Keratinocyte (primary cell): ENCODE measurements around the gene KIR3DL2. TPM values are rescaled to one million over a fixed set of nuclear protein-coding genes. Genes with fewer than 3 reads are reported as not detected.

Source experiments
- DNase-seq: peaks from one replicate; pipeline ENCODE4 v3.0.0-alpha.2; 2011; ENCODE audit warnings: low read depth, missing footprints, low spot score
- FAIRE-seq: peaks from 2 replicates; lab custom pipeline; 2011; peaks lifted over from hg19 to GRCh38; lab: Jason Lieb, UNC
- H2AFZ ChIP-seq: 2 replicates; pipeline ENCODE4 v1.6.0; 2012; ENCODE audit warnings: low read length, control low read depth, inconsistent platforms; ENCODE audit not compliant: control insufficient read depth
- H3K27ac ChIP-seq: 2 replicates; pipeline ENCODE4 v1.5.1; 2011; ENCODE audit warnings: low read length; ENCODE audit not compliant: control insufficient read depth, insufficient read depth
- H3K27me3 ChIP-seq: 3 replicates; pipeline ENCODE4 v1.6.0; 2011; ENCODE audit warnings: low read length; ENCODE audit not compliant: control insufficient read depth, insufficient read depth; ENCODE audit errors: extremely low read depth
- H3K36me3 ChIP-seq, 2 experiments: 2 replicates in 1 of 2; 3 replicates in 1 of 2; pipeline ENCODE4 v1.5.1; 2011; ENCODE audit warnings: low read length in 2 of 2, mild to moderate bottlenecking in 1 of 2; ENCODE audit not compliant: control insufficient read depth in 2 of 2, insufficient read depth in 2 of 2; ENCODE audit errors: extremely low read depth in 1 of 2
- H3K4me1 ChIP-seq: 3 replicates; pipeline ENCODE4 v1.5.1; 2011; ENCODE audit warnings: low read length; ENCODE audit not compliant: control insufficient read depth, insufficient read depth; ENCODE audit errors: extremely low read depth
- H3K4me2 ChIP-seq: 3 replicates; pipeline ENCODE4 v1.6.0; 2011; ENCODE audit warnings: low read depth, low read length; ENCODE audit not compliant: control insufficient read depth, insufficient read depth; ENCODE audit errors: extremely low read depth
- H3K4me3 ChIP-seq, 3 experiments: fragments of 200-600 bp in 1 of 3; sonication (generic) in 1 of 3; 2 replicates in 2 of 3; 3 replicates in 1 of 3; pipeline ENCODE4 v1.5.1; 2011 to 2016; ENCODE audit warnings: low read length in 3 of 3, mild to moderate bottlenecking in 3 of 3, control low read depth in 2 of 3, inconsistent platforms in 1 of 3, low read depth in 1 of 3, mixed read lengths in 1 of 3, mixed run types in 1 of 3, moderate library complexity in 1 of 3; ENCODE audit not compliant: control insufficient read depth in 2 of 3, insufficient read depth in 2 of 3; ENCODE audit errors: extremely low read depth in 1 of 3
- H3K79me2 ChIP-seq: 2 replicates; pipeline ENCODE4 v1.6.0; 2012; ENCODE audit warnings: low read length; ENCODE audit not compliant: control insufficient read depth, insufficient read depth
- H3K9ac ChIP-seq: 3 replicates; pipeline ENCODE4 v1.6.0; 2011; ENCODE audit warnings: low read length; ENCODE audit not compliant: control insufficient read depth, insufficient read depth; ENCODE audit errors: extremely low read depth
- H3K9me1 ChIP-seq: 3 replicates; pipeline ENCODE4 v1.6.0; 2011; ENCODE audit warnings: low read length; ENCODE audit not compliant: control insufficient read depth, insufficient read depth; ENCODE audit errors: extremely low read depth
- H3K9me3 ChIP-seq: 2 replicates; pipeline ENCODE4 v1.5.1; 2012; ENCODE audit warnings: low read depth, low read length; ENCODE audit not compliant: control insufficient read depth
- H4K20me1 ChIP-seq: 3 replicates; pipeline ENCODE4 v1.6.0; 2011; ENCODE audit warnings: low read length; ENCODE audit not compliant: control insufficient read depth, insufficient read depth; ENCODE audit errors: extremely low read depth
- EZH2 ChIP-seq: IDR thresholded peaks from one replicate; pipeline ENCODE4 v1.6.1; 2012; ENCODE audit warnings: inconsistent platforms, mild to moderate bottlenecking, low read length, moderate library complexity
- dilution Hi-C: fragments of 300-500 bp; cut with MboI; formaldehyde crosslinking; loops from one replicate; pipeline ENCODE4 v1.7.0; 2020; ENCODE audit warnings: low sequenced_read_pairs; ENCODE audit not compliant: extremely low pct_ligation_motif_present
- polyA plus RNA-seq, 5 experiments: library from polyadenylated mRNA; depleted of rRNA in 3 of 5; stranded (reverse) in 3 of 5; stranded (forward) in 1 of 5; unstranded in 1 of 5; fragments of >200 nt; gene quantifications; 1 replicate in 1 of 5; 2 replicates in 3 of 5; 3 replicates in 1 of 5; pipeline versions ENCODE4 v1.2.1 to v1.2.3, GENCODE V29; 2011 to 2012; ENCODE audit warnings: missing spikeins in 2 of 5, low read depth in 1 of 5, low replicate concordance in 1 of 5
- TF ChIP-seq, protein P1 (sequence below), 3 experiments: IDR thresholded peaks in 1 of 3; conservative IDR thresholded peaks in 1 of 3; optimal IDR thresholded peaks in 1 of 3; 2 replicates in 2 of 3; 3 replicates in 1 of 3; pipeline versions ENCODE3 to v1.5.1; 2011; ENCODE audit warnings: low read length in 3 of 3, mild to moderate bottlenecking in 3 of 3, moderate library complexity in 2 of 3, control low read depth in 1 of 3, inconsistent platforms in 1 of 3; ENCODE audit not compliant: insufficient read depth in 2 of 3; ENCODE audit errors: extremely low read depth in 1 of 3

Gene KIR3DL2
- polyA plus RNA-seq, 1 donor (not counting 4 experiments of a cell fraction or from before 2014, with no cell fraction given), result not detected

DNA sequence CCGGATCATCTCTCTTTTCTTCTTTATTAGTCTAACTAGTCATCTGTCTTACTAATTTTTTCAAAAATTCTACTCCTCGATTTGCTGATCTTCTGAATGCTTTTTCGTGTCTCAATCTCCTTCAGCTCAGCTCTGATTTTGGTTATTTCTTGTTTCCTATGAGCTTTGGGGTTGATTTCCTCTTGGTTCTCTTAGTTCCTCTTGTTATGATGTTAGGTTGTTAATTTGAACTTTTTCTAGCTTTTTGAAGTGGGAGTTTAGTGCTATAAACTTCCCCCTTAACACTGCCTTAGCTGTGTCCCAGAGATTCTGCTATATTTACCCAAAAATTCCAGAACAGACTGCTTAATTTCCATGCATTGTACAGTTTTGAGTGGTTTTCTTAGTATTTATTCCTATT, 27.2 kb downstream of the KIR3DL2 start:
- Histone ChIP-seq H3K4me1 (no peaks in the 10 kb centered on the region), H3K36me3 (no peaks in the 10 kb centered on the region), H2AFZ (no peak overlapping the region), H3K9me1 (no peaks in the 10 kb centered on the region), H3K9ac (no peak overlapping the region), H3K4me2 (no peak overlapping the region), H3K27ac (no peak overlapping the region), H3K9me3 (no peaks in the 10 kb centered on the region), H4K20me1 (no peaks in the 10 kb centered on the region), H3K79me2 (no peaks in the 10 kb centered on the region), H3K27me3 (no peaks in the 10 kb centered on the region), H3K4me3 (no peak overlapping the region)
- FAIRE-seq (no peak), DNase-seq (no peak)
- no peak for TF ChIP-seq EZH2
- TF ChIP-seq, protein P1, sequence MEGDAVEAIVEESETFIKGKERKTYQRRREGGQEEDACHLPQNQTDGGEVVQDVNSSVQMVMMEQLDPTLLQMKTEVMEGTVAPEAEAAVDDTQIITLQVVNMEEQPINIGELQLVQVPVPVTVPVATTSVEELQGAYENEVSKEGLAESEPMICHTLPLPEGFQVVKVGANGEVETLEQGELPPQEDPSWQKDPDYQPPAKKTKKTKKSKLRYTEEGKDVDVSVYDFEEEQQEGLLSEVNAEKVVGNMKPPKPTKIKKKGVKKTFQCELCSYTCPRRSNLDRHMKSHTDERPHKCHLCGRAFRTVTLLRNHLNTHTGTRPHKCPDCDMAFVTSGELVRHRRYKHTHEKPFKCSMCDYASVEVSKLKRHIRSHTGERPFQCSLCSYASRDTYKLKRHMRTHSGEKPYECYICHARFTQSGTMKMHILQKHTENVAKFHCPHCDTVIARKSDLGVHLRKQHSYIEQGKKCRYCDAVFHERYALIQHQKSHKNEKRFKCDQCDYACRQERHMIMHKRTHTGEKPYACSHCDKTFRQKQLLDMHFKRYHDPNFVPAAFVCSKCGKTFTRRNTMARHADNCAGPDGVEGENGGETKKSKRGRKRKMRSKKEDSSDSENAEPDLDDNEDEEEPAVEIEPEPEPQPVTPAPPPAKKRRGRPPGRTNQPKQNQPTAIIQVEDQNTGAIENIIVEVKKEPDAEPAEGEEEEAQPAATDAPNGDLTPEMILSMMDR (optimal IDR thresholded peaks at IDR 0.05 in 1 of 3, IDR thresholded peaks at IDR 0.05 in 1 of 3, conservative IDR thresholded peaks at IDR 0.05 in 1 of 3; ENCODE audit: extremely low read depth in 1 of 3, insufficient read depth in 2 of 3, low read length in 3 of 3), result no peak
- dilution Hi-C loops, result no loop called here

GRCh38 chr19:54881884-54882283, 31.6 kb downstream of the KIR3DL2 start:
- Histone ChIP-seq H4K20me1 (no peaks in the 10 kb centered on the region), H3K9ac (no peak overlapping the region), H3K27me3 (no peaks in the 10 kb centered on the region), H3K9me3 (no peaks in the 10 kb centered on the region), H3K9me1 (no peaks in the 10 kb centered on the region), H3K4me2 (no peak overlapping the region), H3K27ac (no peak overlapping the region), H3K79me2 (no peaks in the 10 kb centered on the region), H3K4me3 (no peak overlapping the region), H2AFZ (no peak overlapping the region), H3K36me3 (no peaks in the 10 kb centered on the region), H3K4me1 (no peaks in the 10 kb centered on the region)
- TF ChIP-seq EZH2, result no peak
- TF ChIP-seq, protein P1 (optimal IDR thresholded peaks at IDR 0.05 in 1 of 3, IDR thresholded peaks at IDR 0.05 in 1 of 3, conservative IDR thresholded peaks at IDR 0.05 in 1 of 3; ENCODE audit: extremely low read depth in 1 of 3, insufficient read depth in 2 of 3, low read length in 3 of 3), result no peak
- dilution Hi-C loops, result no loop called here
- DNase-seq (no peak), FAIRE-seq (no peak)
